SW480 (cell line): ENCODE measurements around the gene TPRG1.
A peak's percentile ranks its signal among the peaks of the same experiment; 100 is the strongest.

Experiments
- DNase-seq: peaks from one replicate; pipeline ENCODE4 v3.0.0-alpha.2; 2016; ENCODE audit warnings: low spot score

The TPRG1 gene

DNA sequence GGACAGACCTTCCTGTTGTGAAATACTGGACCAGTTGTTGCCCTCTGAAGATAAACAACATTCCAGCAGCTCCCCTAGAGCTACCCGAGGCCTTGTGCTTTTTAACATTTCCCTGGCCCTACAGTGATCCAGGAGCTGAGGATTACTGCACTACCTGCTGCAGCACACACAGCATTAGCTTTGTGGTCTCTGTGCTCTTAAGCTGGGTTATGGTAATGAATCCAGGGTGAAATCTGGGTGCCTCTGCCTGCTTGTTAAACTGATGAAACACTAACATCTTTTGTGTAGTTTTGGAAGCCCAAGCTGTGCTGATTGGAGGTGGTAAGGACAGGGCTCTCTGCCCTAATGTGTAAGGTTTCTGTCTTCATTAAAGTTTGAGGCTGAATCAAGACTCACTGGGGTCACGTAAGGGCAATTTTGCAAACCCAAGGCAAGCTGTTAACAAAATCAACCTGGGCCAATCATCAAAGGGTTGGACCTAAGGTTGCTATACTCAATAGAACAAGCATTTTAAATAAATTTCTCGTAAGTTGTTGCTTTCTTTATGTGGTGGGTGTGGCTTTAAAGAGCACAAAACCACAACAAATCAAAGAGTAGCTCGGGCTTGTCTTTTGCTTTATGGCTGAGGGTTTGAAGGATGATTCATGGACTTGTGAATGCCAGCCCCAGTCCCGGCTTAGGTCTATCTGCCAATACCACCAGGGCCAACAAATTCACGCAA lies 183.9 kb downstream of the TPRG1 start:
- peak; percentile 94 for DNase-seq

DNA sequence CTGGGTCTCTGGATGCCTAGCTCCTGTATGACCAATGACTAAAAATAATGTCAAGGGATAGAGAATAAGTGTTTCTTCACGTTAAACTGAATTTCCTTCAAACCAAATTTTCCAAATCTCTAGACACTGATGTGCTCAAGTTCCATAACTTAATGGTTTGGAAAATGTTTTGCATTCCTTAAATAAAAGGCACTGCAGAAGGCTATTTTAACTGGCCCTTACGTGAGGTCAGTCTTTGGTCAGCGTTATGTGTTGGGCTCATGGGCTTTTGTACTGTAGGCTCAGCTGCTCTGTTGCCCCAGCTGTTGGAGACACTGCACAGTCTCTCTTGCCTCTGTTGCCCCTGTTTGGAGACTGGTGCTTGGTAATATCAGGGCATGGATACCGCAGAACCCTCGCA lies 188.5 kb downstream of the TPRG1 start:
- DNase-seq: no peak

DNA sequence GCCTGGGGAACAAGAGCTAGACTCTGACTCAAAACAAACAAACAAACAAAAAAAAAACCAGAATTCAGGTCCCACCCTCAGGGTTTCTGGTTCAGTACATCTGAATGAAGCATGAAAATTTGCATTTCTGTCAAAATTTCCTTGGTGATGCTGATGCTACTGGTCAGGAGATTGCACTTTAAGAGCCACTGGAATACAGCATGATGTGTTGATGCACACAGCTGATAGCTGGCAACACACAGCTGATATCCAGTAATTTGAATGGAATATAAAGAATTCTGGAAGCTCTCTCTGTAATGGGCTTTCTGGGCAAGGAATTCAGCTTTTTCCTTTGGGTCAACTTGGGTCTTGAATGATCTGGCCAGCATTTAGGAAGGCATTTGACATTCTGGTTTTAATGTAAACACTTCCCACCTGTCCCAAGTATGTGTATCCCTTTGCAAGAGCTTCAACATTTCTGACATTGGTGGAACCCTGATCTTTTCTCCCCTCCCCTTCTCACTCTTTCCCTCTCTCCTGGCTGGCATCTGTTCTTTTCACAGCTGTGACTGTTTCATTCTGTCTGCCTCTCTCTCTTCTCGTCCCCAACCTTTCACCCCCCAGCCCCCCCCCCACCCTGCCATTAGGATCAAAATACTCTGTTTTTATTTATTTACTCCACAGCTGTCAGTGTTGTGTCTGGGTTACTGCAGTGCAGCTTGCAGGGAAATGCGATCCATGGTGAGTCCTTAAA lies 189.5 kb downstream of the TPRG1 start:
- no peak for DNase-seq

DNA sequence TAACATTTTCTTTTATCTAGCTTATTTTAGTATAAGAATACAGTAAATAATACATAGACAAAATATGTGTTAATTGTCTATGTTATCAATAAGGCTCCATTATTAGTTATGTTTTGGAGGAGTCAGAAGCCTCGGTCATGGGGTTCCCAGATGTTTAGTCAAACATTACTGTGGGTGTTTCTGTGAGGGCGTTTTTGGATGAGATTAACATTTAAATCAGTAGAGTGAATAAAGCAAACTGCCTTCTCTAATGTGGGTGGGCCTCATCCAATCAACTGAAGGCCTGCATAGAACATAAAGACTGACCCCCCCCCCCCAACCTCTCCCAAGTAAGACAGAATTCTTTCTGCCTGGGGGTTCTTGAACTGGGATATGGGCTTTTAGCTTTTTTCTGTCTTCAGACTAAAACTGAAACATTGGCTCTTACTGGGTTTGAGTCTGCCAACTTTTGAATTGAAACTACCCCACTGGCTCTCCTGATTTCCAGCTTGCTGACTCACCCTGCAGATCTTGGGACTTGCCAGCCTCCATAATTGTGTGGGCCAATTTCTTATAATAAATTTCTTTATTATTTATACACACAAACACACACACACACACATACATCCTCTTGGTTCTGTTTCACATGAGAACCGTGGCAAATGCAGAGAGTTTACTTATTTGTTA lies 192.0 kb downstream of the TPRG1 start:
- no peak for DNase-seq

DNA sequence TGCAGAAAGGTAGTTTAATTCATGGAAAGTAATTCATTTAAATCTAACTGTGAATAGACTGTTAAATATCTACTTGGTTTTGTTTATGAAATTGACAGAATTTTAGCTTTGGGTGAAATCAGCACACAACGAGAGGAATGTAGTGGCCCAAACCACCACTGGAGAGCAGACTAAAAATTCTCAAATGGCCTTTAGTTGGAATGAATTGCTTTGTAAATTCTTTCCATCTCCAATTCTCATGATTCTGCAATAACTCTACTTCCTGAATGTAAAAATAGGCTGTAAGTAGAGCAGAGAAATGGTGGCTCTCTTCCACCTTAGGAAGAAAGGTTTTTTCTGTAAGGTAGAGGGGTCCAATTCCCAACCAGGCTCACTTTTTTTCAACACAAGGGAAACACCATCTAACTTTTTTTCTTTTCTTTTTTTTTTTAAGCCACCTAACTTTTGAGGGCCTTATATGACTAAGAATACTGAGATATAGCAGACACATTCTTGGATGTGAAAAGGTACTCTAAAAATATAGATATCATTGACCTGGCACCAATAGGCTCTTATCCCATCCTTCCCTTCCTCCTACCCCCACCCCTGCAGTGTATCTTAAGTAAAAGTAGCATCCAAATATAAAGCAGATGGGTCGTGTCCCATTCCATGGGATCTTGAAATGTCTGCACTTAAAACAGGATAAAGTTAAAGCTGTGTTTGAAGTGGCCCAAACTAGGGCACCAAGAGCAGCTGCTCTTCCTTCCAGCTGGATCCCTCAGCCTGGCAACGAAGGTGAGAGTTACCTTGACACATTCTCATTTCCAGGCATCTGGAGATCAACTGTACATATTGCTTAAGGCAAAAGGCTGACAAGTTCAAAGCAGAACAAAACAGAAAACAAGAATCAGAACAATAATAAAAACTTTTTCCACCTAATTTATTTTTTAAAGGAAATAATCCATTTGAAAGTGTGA lies 194.1 kb downstream of the TPRG1 start:
- no peak for DNase-seq

DNA sequence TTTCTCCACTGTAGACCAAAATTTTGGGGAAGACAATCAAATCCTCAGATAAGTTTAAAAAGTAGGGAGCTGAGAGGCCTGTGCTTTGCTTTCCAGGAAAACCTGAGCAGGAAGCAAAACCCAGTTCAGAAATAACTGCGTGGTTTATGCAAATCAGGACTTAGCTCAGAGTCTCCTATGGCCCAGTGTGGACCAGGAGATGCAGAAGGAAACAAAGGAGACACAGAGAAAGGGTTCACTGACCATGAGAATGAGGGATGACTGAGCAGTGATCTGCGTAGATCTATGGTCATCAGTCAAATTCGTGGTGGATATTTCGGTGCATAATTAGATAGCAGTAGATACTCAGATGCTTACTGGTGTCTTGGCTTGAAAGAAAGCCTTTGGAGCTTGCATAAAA lies 196.6 kb downstream of the TPRG1 start:
- DNase-seq: no peak

DNA sequence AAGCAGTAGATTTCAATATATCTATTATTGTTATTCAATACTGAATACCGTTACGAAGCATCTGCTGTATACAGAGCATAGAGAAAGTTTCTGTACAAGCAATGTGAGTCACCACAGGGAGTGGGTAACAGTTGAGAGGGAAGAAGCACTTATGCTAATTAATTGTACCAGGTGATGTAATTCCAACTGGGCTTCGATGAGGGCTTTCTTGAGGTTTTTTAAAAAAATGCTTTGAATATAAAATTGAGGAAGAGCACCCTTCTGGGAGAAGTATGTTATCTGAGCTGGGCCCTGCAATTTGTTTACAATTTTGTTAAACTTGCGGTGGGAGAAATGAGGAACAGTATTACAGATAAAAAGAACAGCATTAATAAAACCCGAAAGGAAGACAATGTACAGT lies 197.9 kb downstream of the TPRG1 start:
- no peak for DNase-seq

DNA sequence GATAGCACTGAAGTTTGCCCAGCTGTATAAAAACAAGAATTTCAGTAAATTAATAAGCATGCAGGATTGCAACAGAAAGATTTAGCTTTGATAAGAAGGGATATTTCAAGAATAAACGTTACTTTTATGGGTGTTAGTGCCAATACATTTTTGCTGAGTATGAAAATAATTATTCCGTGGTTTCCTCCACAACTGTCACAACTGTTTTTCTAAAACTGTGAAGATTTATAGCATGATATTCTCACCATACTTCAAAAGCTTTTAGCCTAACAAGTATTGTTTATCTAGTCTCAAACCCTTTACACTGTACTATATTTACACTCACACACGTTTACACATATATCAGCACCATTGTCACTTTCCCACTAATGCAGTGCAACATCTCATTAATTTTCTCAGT lies 200.5 kb downstream of the TPRG1 start:
- no peak for DNase-seq
